Liver (tissue), 3 donors: ENCODE data around the gene IFI16.

ENCODE experiments used
- EGR1 ChIP-seq, 2 donors: IDR thresholded peaks; 2 replicates each; pipeline ENCODE4 v1.6.1; 2016 to 2018; ENCODE audit warnings: antibody characterized with exemption in 2 of 2, low read depth in 2 of 2
- GABPA ChIP-seq, 2 donors: IDR thresholded peaks in 1 of 2; conservative IDR thresholded peaks in 1 of 2; 2 replicates each; pipeline ENCODE4 v1.6.1; 2016; ENCODE audit warnings: antibody characterized with exemption in 2 of 2, mild to moderate bottlenecking in 1 of 2, moderate library complexity in 1 of 2
- HNF4A ChIP-seq, 2 donors: conservative IDR thresholded peaks; 2 replicates each; pipeline ENCODE4 v1.6.1; 2016; ENCODE audit warnings: antibody characterized with exemption in 2 of 2, mild to moderate bottlenecking in 2 of 2
- JUND ChIP-seq, 2 donors: IDR thresholded peaks; 2 replicates each; pipeline ENCODE4 v1.6.1; 2016; ENCODE audit warnings: antibody characterized with exemption in 2 of 2
- NR2F2 ChIP-seq: IDR thresholded peaks from 2 replicates; pipeline ENCODE4 v1.6.1; 2016; ENCODE audit warnings: antibody characterized with exemption
- RAD21 ChIP-seq, 2 donors: IDR thresholded peaks; 2 replicates each; pipeline ENCODE4 v1.6.1; 2016; ENCODE audit warnings: antibody characterized with exemption in 2 of 2, mild to moderate bottlenecking in 2 of 2
- SP1 ChIP-seq: IDR thresholded peaks from 2 replicates; pipeline ENCODE4 v1.6.1; 2018; ENCODE audit warnings: antibody characterized with exemption, mild to moderate bottlenecking
- TAF1 ChIP-seq: conservative IDR thresholded peaks from 2 replicates; pipeline ENCODE4 v1.6.1; 2016; ENCODE audit warnings: antibody characterized with exemption, mild to moderate bottlenecking
- YY1 ChIP-seq: IDR thresholded peaks from 2 replicates; pipeline ENCODE4 v1.6.1; 2016; ENCODE audit warnings: antibody characterized with exemption, mild to moderate bottlenecking
- TF ChIP-seq, protein P1 (sequence below): fragments of 150-350 bp; IDR thresholded peaks from 2 replicates; pipeline ENCODE4 v1.5.1; 2017; ENCODE audit warnings: improper control_type of control experiment, low read depth, low read length; ENCODE audit not compliant: missing input control
- TF ChIP-seq, protein P2 (sequence below): IDR thresholded peaks from 2 replicates; pipeline ENCODE4 v1.6.1; 2016; ENCODE audit warnings: antibody characterized with exemption
- TF ChIP-seq, protein P3 (sequence below): IDR thresholded peaks from 2 replicates; pipeline ENCODE4 v1.6.1; 2016; ENCODE audit warnings: antibody characterized with exemption
- TF ChIP-seq, protein P4 (sequence below): IDR thresholded peaks from 2 replicates; pipeline ENCODE4 v1.6.1; 2016; ENCODE audit warnings: antibody characterized with exemption, mild to moderate bottlenecking
- TF ChIP-seq, protein P5 (sequence below): IDR thresholded peaks from 2 replicates; pipeline ENCODE4 v1.6.1; 2016; ENCODE audit warnings: antibody characterized with exemption
- donor health status: healthy.
- donor health status: healthy.

DNA sequence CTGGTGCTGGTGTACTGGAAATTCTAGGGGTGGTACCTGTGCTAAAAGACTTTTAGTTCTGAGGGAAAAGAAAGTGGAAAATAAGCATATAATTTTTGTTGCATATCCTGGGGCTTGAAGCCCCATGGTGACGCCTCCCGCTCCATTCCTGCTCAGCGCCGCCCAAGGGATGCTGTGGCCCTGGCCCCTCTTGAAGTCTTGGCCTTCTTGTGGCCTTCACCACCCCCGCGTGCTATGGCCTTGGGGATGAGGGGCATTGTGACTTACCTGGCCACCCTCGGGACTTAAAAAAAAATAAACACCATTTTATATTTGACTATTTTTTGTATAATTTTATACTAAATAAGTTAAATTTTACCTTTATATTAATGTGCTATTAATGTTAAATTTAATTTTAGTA, 15.3 kb downstream of the IFI16 start:
- TF ChIP-seq YY1 (no peak), JUND (IDR thresholded peaks at IDR 0.05) (no peak), SP1 (no peak), TAF1 (no peak), NR2F2 (no peak), EGR1 (IDR thresholded peaks at IDR 0.05; ENCODE audit: low read depth in 2 of 2) (no peak), GABPA (IDR thresholded peaks at IDR 0.05 in 1 of 2, conservative IDR thresholded peaks at IDR 0.05 in 1 of 2) (no peak), RAD21 (IDR thresholded peaks at IDR 0.05) (no peak), HNF4A (conservative IDR thresholded peaks at IDR 0.05) (no peak)
- TF ChIP-seq, protein P1, sequence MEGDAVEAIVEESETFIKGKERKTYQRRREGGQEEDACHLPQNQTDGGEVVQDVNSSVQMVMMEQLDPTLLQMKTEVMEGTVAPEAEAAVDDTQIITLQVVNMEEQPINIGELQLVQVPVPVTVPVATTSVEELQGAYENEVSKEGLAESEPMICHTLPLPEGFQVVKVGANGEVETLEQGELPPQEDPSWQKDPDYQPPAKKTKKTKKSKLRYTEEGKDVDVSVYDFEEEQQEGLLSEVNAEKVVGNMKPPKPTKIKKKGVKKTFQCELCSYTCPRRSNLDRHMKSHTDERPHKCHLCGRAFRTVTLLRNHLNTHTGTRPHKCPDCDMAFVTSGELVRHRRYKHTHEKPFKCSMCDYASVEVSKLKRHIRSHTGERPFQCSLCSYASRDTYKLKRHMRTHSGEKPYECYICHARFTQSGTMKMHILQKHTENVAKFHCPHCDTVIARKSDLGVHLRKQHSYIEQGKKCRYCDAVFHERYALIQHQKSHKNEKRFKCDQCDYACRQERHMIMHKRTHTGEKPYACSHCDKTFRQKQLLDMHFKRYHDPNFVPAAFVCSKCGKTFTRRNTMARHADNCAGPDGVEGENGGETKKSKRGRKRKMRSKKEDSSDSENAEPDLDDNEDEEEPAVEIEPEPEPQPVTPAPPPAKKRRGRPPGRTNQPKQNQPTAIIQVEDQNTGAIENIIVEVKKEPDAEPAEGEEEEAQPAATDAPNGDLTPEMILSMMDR: no peak
- TF ChIP-seq, protein P2, sequence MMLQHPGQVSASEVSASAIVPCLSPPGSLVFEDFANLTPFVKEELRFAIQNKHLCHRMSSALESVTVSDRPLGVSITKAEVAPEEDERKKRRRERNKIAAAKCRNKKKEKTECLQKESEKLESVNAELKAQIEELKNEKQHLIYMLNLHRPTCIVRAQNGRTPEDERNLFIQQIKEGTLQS: no peak
- TF ChIP-seq, protein P3, sequence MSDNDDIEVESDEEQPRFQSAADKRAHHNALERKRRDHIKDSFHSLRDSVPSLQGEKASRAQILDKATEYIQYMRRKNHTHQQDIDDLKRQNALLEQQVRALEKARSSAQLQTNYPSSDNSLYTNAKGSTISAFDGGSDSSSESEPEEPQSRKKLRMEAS: no peak
- TF ChIP-seq, protein P4, sequence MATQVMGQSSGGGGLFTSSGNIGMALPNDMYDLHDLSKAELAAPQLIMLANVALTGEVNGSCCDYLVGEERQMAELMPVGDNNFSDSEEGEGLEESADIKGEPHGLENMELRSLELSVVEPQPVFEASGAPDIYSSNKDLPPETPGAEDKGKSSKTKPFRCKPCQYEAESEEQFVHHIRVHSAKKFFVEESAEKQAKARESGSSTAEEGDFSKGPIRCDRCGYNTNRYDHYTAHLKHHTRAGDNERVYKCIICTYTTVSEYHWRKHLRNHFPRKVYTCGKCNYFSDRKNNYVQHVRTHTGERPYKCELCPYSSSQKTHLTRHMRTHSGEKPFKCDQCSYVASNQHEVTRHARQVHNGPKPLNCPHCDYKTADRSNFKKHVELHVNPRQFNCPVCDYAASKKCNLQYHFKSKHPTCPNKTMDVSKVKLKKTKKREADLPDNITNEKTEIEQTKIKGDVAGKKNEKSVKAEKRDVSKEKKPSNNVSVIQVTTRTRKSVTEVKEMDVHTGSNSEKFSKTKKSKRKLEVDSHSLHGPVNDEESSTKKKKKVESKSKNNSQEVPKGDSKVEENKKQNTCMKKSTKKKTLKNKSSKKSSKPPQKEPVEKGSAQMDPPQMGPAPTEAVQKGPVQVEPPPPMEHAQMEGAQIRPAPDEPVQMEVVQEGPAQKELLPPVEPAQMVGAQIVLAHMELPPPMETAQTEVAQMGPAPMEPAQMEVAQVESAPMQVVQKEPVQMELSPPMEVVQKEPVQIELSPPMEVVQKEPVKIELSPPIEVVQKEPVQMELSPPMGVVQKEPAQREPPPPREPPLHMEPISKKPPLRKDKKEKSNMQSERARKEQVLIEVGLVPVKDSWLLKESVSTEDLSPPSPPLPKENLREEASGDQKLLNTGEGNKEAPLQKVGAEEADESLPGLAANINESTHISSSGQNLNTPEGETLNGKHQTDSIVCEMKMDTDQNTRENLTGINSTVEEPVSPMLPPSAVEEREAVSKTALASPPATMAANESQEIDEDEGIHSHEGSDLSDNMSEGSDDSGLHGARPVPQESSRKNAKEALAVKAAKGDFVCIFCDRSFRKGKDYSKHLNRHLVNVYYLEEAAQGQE: no peak
- TF ChIP-seq, protein P5, sequence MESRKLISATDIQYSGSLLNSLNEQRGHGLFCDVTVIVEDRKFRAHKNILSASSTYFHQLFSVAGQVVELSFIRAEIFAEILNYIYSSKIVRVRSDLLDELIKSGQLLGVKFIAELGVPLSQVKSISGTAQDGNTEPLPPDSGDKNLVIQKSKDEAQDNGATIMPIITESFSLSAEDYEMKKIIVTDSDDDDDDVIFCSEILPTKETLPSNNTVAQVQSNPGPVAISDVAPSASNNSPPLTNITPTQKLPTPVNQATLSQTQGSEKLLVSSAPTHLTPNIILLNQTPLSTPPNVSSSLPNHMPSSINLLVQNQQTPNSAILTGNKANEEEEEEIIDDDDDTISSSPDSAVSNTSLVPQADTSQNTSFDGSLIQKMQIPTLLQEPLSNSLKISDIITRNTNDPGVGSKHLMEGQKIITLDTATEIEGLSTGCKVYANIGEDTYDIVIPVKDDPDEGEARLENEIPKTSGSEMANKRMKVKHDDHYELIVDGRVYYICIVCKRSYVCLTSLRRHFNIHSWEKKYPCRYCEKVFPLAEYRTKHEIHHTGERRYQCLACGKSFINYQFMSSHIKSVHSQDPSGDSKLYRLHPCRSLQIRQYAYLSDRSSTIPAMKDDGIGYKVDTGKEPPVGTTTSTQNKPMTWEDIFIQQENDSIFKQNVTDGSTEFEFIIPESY: no peak
